Islet of Langerhans (tissue), 1 donor: Measurements from ENCODE around the gene EPB41L5.

Experiments
- FAIRE-seq: peaks from one replicate; lab custom pipeline; 2011; peaks lifted over from hg19 to GRCh38; lab: Jason Lieb, UNC

EPB41L5 gene

DNA sequence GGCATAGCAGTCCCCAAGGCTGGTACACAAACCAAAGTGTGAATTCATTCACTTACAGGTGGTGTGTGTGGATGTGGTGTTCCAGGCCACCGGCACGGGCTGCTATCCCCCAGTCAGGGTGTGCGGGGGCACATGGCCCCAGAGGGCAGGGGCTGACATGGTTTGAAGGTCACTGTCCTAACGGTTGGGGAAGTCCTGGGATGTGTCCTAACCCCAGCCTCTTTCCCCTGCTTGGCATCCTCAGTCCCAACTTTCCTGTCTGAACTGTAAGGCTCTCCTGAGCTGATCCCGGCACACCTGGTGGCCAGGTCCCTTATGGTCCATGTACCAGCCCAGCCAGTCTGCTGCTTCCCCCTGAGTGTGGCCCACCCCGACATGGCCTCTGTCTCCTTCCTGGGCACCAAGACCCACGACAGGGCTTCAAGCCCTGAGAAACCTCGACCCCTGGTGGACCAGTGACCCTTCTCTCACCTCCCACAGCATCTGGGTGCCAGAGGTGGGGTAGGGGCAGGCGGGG is 212.7 kb downstream of the EPB41L5 start:
- no peak for FAIRE-seq

DNA sequence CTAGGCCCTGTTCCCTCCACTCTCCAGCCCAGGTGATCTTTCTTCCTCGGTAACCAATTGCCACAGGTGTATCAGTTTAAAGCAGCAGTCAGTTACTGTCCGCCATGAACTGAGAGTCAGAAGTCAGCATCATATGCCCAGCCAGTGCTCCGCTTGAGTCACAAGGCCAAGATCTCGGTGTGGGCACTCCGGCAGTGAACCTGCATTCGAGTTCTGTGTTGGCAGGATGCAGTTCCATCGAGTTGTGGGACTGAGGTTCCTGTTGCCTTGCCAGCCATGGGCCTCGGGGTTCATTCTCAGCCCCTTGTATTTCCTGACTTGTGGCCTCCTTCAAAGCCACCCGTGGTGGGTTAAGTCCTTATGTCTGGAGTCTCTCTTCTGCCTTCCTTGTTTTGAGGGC is 213.4 kb downstream of the EPB41L5 start:
- no peak for FAIRE-seq

- no peak for FAIRE-seq
These were observed 214.5 kb downstream of the EPB41L5 start for GRCh38 chr2:120227111-120227991.

DNA sequence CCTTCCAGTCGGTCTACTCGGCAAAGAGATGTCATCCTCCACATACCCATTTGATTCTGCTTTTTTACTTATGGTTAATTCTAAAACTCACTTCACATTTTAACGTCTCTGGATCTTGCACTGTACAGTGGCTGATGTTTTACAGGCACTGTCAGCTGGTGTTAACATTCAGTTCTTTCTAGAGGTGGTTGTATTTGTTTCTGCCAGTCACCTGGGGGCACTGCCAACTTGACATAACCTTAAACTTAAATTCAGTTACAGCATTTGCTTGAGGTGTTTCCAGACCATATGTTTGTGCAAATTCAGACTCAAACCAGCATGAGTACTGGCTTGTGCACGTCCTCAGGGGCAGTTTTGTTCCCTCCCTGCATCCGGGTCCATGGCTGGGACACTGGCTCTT is 215.6 kb downstream of the EPB41L5 start:
- no peak for FAIRE-seq
